Mesenteric fat pad (tissue), 1 donor: ENCODE data around the gene RNF31. TPM values are rescaled to one million over a fixed set of nuclear protein-coding genes. Genes with fewer than 3 reads are reported as not detected.

Source experiments
- DNase-seq: peaks from one replicate; pipeline ENCODE4 v3.0.0-alpha.2; 2020; ENCODE audit warnings: low spot score
- total RNA-seq: library from RNA; stranded (reverse); fragmentation: NEBNext Ultra II Directional; extraction: Animal tissue kit (Norgen Biotek cat#: 25700); gene quantifications from one replicate; pipeline ENCODE4 v1.2.1, GENCODE V29; 2021
- donor health status: DM: yes; HTN: yes; CAD: no.

RNF31 gene
- total RNA-seq, 1 donor from 2014 or later, result 60.0 TPM

GRCh38 chr14:24159777-24160498, 12.6 kb downstream of the RNF31 start:
- no peak for DNase-seq

- DNase-seq, result no peak
These were observed 13.2 kb downstream of the RNF31 start for GRCh38 chr14:24160499-24160849.

GRCh38 chr14:24160850-24161804, 13.8 kb downstream of the RNF31 start, which contains the start of gene IRF9:
IRF9 (plus strand) TSS chr14:24161265; CDS start chr14:24162145, 880 bp downstream.
- DNase-seq, result peak; percentile 98

- no peak for DNase-seq
These were observed 14.8 kb downstream of the RNF31 start for GRCh38 chr14:24162093-24162492.

- no peak for DNase-seq
These were observed 17.3 kb downstream of the RNF31 start for GRCh38 chr14:24164518-24164991.

GRCh38 chr14:24165785-24166184, 18.5 kb downstream of the RNF31 start:
- no peak for DNase-seq

- no peak for DNase-seq
These were observed 20.3 kb downstream of the RNF31 start for GRCh38 chr14:24167469-24168114.

- no peak for DNase-seq
These were observed 24.3 kb downstream of the RNF31 start, which contains the start of gene REC8 for GRCh38 chr14:24171422-24172260. REC8 (plus strand) TSS chr14:24172080; CDS start chr14:24172553, 473 bp downstream.

- no peak for DNase-seq
These were observed 25.1 kb downstream of the RNF31 start for GRCh38 chr14:24172261-24172860.

GRCh38 chr14:24172871-24173281, 25.6 kb downstream of the RNF31 start:
- DNase-seq, result no peak

- no peak for DNase-seq
These were observed 29.3 kb downstream of the RNF31 start for GRCh38 chr14:24176599-24176998.

GRCh38 chr14:24177041-24177825, 29.9 kb downstream of the RNF31 start:
- DNase-seq, result no peak

- no peak for DNase-seq
These were observed 30.6 kb downstream of the RNF31 start for GRCh38 chr14:24177891-24178290.

GRCh38 chr14:24178399-24179178, 31.3 kb downstream of the RNF31 start:
- no peak for DNase-seq

- DNase-seq, result no peak
These were observed 32.1 kb downstream of the RNF31 start for GRCh38 chr14:24179294-24179960.

GRCh38 chr14:24179961-24180796, 32.9 kb downstream of the RNF31 start:
- DNase-seq, result no peak
